OCI-LY3 (cell line): ENCODE measurements around the gene SAMD8.

ENCODE experiments used
- CTCF ChIP-seq: fragments of 200-600, 300-600 bp; sonication (generic); IDR thresholded peaks from 2 replicates; pipeline ENCODE4 v1.5.1; 2014; ENCODE audit warnings: antibody characterized with exemption, low read length, low read depth
- EZH2phosphoT487 ChIP-seq: fragments of 200-600 bp; shearing (Covaris generic); IDR thresholded peaks from 2 replicates; pipeline ENCODE4 v1.6.1; 2018; ENCODE audit warnings: antibody characterized with exemption, mixed run types, low read depth

- TF ChIP-seq CTCF (no peak), EZH2phosphoT487 (no peak)
Measured at GRCh38 chr10:75181073-75181472, 69.6 kb downstream of the SAMD8 start.
